ENCODE results near the gene MYRF. TPM values are rescaled to one million over a fixed set of nuclear protein-coding genes. Genes with fewer than 3 reads are reported as not detected.

Gene MYRF
- total RNA-seq, 1 experiment from 2014 or later: 5.1 TPM

DNA sequence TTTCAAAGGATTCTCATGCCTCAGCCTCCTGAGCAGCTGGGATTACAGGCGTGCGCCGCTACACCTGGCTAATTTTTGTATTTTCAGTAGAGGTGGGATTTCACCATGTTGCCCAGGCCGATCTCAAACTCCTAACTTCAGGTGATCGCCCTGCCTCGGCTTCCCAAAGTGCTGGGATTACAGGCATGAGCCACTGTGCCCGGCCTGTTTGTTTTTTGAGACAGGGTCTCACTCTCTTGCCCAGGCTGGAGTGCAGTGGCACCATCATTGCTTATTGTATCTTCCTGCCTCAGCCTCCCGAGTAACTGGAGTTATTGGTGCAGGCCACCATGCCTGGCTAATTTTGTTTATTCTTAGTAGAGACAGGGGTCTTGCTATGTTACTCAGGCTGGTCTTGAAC is 83.8 kb downstream of the MYRF start:
- no peak overlapping the region for H3K9ac ChIP-seq (ENCODE audit: low read length)
- ChIA-PET CTCF (no interaction called here), POLR2A (ENCODE audit: unreplicated experiment) (no interaction called here)
- H2AFZ ChIP-seq (ENCODE audit: low read length): no peak overlapping the region
- H3K4me2 ChIP-seq (ENCODE audit: low read length): no peak overlapping the region
- peaks cover 23% of the 10 kb centered on the region; the same call in 1 of the 2 replicates for H4K20me1 ChIP-seq (ENCODE audit: low read length)
- H3K27me3 ChIP-seq (ENCODE audit: low read length): no peaks in the 10 kb centered on the region
- peaks cover 20% of the 10 kb centered on the region for H3K36me3 ChIP-seq (ENCODE audit: low read depth, low read length)
- no peaks in the 10 kb centered on the region for H3K9me3 ChIP-seq (ENCODE audit: low read length)
- no TSS peak for BruUV-seq (replicated peaks)
- H3K79me2 ChIP-seq (ENCODE audit: low read length): peaks cover 44% of the 10 kb centered on the region
- no peak overlapping the region for H3K27ac ChIP-seq (ENCODE audit: low read length)
- H3K9me2 ChIP-seq (replicated peaks; ENCODE audit: low read length): no peaks in the 10 kb centered on the region
- ATAC-seq: no peak
- TF ChIP-seq, protein P1, sequence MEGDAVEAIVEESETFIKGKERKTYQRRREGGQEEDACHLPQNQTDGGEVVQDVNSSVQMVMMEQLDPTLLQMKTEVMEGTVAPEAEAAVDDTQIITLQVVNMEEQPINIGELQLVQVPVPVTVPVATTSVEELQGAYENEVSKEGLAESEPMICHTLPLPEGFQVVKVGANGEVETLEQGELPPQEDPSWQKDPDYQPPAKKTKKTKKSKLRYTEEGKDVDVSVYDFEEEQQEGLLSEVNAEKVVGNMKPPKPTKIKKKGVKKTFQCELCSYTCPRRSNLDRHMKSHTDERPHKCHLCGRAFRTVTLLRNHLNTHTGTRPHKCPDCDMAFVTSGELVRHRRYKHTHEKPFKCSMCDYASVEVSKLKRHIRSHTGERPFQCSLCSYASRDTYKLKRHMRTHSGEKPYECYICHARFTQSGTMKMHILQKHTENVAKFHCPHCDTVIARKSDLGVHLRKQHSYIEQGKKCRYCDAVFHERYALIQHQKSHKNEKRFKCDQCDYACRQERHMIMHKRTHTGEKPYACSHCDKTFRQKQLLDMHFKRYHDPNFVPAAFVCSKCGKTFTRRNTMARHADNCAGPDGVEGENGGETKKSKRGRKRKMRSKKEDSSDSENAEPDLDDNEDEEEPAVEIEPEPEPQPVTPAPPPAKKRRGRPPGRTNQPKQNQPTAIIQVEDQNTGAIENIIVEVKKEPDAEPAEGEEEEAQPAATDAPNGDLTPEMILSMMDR (conservative IDR thresholded peaks at IDR 0.05; ENCODE audit: low read depth, low read length): no peak
- TF ChIP-seq EZH2 (IDR thresholded peaks at IDR 0.05; ENCODE audit: low read length, unreplicated experiment): no peak
- TF ChIP-seq EZH2phosphoT487 (IDR thresholded peaks at IDR 0.05; ENCODE audit: borderline replicate concordance, low read length): no peak
- DNase-seq: no peak
- H3K4me3 ChIP-seq (ENCODE audit: low read length): no peak overlapping the region
- intact Hi-C loops (cut with micrococcal nuclease): no loop called here
- H3F3A ChIP-seq (ENCODE audit: low read length, unreplicated experiment): no peaks in the 10 kb centered on the region
- no peaks in the 10 kb centered on the region; the same call in 1 of the 2 replicates for H3K4me1 ChIP-seq (ENCODE audit: insufficient read depth, low read length)

DNA sequence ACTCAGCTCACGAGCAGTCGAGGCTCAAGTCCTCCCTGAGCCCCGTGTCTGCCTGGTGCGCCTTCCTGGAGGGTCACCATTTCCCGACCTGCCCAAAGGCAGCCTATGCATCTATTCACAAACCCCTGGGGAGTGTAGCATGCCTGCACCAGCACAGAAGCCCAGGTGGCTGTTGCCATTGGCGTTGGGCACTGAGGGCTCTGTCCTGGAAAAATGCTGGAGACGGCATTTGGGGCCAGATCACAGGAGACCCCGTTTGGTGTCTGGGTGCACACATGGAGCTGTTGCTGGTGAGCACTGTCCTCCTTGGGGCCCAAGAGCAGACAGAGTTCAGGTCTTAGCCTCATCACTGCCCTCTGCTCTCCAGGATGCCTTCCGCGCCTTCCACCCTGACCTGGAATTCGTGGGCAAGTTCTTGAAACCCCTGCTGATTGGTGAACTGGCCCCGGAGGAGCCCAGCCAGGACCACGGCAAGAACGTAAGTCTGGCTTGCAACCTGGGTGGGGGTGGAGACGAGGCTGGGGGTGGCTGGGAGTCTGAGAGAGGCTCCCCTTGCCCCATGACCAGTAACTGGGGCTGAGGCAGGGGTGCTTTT is 85.1 kb downstream of the MYRF start:
- no peak for DNase-seq
- H3K4me1 ChIP-seq (ENCODE audit: insufficient read depth, low read length): no peaks in the 10 kb centered on the region; the same call in 1 of the 2 replicates
- no peaks in the 10 kb centered on the region for H3K27me3 ChIP-seq (ENCODE audit: low read length)
- POLR2A ChIA-PET (ENCODE audit: unreplicated experiment): no interaction called here
- H3K27ac ChIP-seq (ENCODE audit: low read length): no peak overlapping the region
- BruUV-seq (replicated peaks): no TSS peak
- H3K9me3 ChIP-seq (ENCODE audit: low read length): no peaks in the 10 kb centered on the region
- H3K4me2 ChIP-seq (ENCODE audit: low read length): no peak overlapping the region
- no peaks in the 10 kb centered on the region for H3K9me2 ChIP-seq (replicated peaks; ENCODE audit: low read length)
- CTCF ChIA-PET: no interaction called here
- no peak overlapping the region for H3K4me3 ChIP-seq (ENCODE audit: low read length)
- H3F3A ChIP-seq (ENCODE audit: low read length, unreplicated experiment): no peaks in the 10 kb centered on the region
- peaks cover 30% of the 10 kb centered on the region for H3K36me3 ChIP-seq (ENCODE audit: low read depth, low read length)
- H3K79me2 ChIP-seq (ENCODE audit: low read length): peaks cover 31% of the 10 kb centered on the region
- no peak overlapping the region for H2AFZ ChIP-seq (ENCODE audit: low read length)
- ATAC-seq: no peak
- TF ChIP-seq EZH2phosphoT487 (IDR thresholded peaks at IDR 0.05; ENCODE audit: borderline replicate concordance, low read length) (no peak), EZH2 (IDR thresholded peaks at IDR 0.05; ENCODE audit: low read length, unreplicated experiment) (no peak)
- TF ChIP-seq, protein P1 (conservative IDR thresholded peaks at IDR 0.05; ENCODE audit: low read depth, low read length): no peak
- H3K9ac ChIP-seq (ENCODE audit: low read length): no peak overlapping the region
- peaks cover 10% of the 10 kb centered on the region; the same call in 1 of the 2 replicates for H4K20me1 ChIP-seq (ENCODE audit: low read length)
- intact Hi-C loops (cut with micrococcal nuclease): no loop called here

Other genes with a start within 250 kb of the MYRF start
- 0.55 TPM in 1 of 2 replicates, not detected in the other for gene LRRC10B, start 243.9 kb upstream of the MYRF start, total RNA-seq (2014; rRNA removed)
- 21.5 and 23.2 TPM in 2 replicates for gene SYT7, start 171.6 kb upstream of the MYRF start, total RNA-seq (2014; rRNA removed)
- 8.6 and 12.2 TPM in 2 replicates for gene DAGLA, start 72.2 kb upstream of the MYRF start, total RNA-seq (2014; rRNA removed)
- gene TMEM258, start 40.0 kb downstream of the MYRF start, total RNA-seq (2014; rRNA removed): 79.2 and 110 TPM in 2 replicates
- 132 and 137 TPM in 2 replicates for gene FEN1, start 40.3 kb downstream of the MYRF start, total RNA-seq (2014; rRNA removed)
- gene FADS1, start 64.4 kb downstream of the MYRF start, total RNA-seq (2014; rRNA removed): 79.4 and 84.4 TPM in 2 replicates
- 246 and 305 TPM in 2 replicates for gene FADS2, start 75.7 kb downstream of the MYRF start, total RNA-seq (2014; rRNA removed)
- gene FADS3, start 138.9 kb downstream of the MYRF start, total RNA-seq (2014; rRNA removed): 67.9 and 119 TPM in 2 replicates
- gene RAB3IL1, start 164.9 kb downstream of the MYRF start, total RNA-seq (2014; rRNA removed): 6.6 and 7.9 TPM in 2 replicates
- 0.22 TPM in 1 of 2 replicates, not detected in the other for gene BEST1, start 197.7 kb downstream of the MYRF start, total RNA-seq (2014; rRNA removed)
- gene FTH1, start 215.0 kb downstream of the MYRF start, total RNA-seq (2014; rRNA removed): 1,927 and 1,937 TPM in 2 replicates

All from PC-3 (cell line).